Hepatocyte (in vitro differentiated cells): ENCODE results near the gene SLC45A3. TPM values are rescaled to one million over a fixed set of nuclear protein-coding genes. Genes with fewer than 3 reads are reported as not detected.
A peak's percentile ranks its signal among the peaks of the same experiment; 100 is the strongest.
"Not testable (repeated sequence)": the region's sequence is repeated elsewhere in the genome, so short reads cannot be mapped to it uniquely, and the experiment has no call there.

Experiments
- DNase-seq: peaks from one replicate; pipeline ENCODE4 v3.0.0-alpha.2; 2016; ENCODE audit warnings: low spot score
- H2AFZ ChIP-seq: fragments of 200-600 bp; sonication (generic); 2 replicates; pipeline ENCODE4 v1.6.0; 2016; ENCODE audit warnings: antibody characterized with exemption, mild to moderate bottlenecking
- H3K27ac ChIP-seq: fragments of 200-600 bp; sonication (generic); 2 replicates; pipeline ENCODE4 v1.5.1; 2016; ENCODE audit warnings: mild to moderate bottlenecking
- H3K27me3 ChIP-seq: fragments of 200-600 bp; sonication (generic); 2 replicates; pipeline ENCODE4 v1.6.1; 2016
- H3K36me3 ChIP-seq: fragments of 200-600 bp; sonication (generic); replicated peaks from 2 replicates; pipeline ENCODE4 v1.5.1; 2016; ENCODE audit warnings: low read depth; ENCODE audit not compliant: insufficient read depth
- H3K4me1 ChIP-seq: fragments of 200-600 bp; sonication (generic); 2 replicates; pipeline ENCODE4 v1.5.1; 2016; ENCODE audit warnings: mild to moderate bottlenecking, moderate library complexity; ENCODE audit not compliant: insufficient read depth
- H3K4me2 ChIP-seq: fragments of 200-600 bp; sonication (generic); 2 replicates; pipeline ENCODE4 v1.6.0; 2016
- H3K4me3 ChIP-seq: fragments of 200-600 bp; sonication (generic); 2 replicates; pipeline ENCODE4 v1.5.1; 2016; ENCODE audit warnings: mild to moderate bottlenecking
- H3K79me2 ChIP-seq: fragments of 200-600 bp; sonication (generic); 2 replicates; pipeline ENCODE4 v1.6.0; 2017; ENCODE audit warnings: mild to moderate bottlenecking
- H3K9me2 ChIP-seq: fragments of 200-600 bp; sonication (generic); replicated peaks from 2 replicates; pipeline ENCODE4 v1.6.0; 2017; ENCODE audit warnings: mild to moderate bottlenecking; ENCODE audit not compliant: insufficient read depth
- H3K9me3 ChIP-seq: fragments of 200-600 bp; sonication (generic); 2 replicates; pipeline ENCODE4 v1.5.1; 2016; ENCODE audit warnings: low read depth, mild to moderate bottlenecking
- H4K20me1 ChIP-seq: fragments of 200-600 bp; sonication (generic); 2 replicates; pipeline ENCODE4 v1.6.0; 2016; ENCODE audit warnings: mild to moderate bottlenecking; ENCODE audit not compliant: insufficient read depth, poor library complexity, severe bottlenecking
- EZH2 ChIP-seq: fragments of 200-600 bp; sonication (generic); IDR thresholded peaks from 2 replicates; pipeline ENCODE4 v1.6.1; 2016; ENCODE audit warnings: antibody characterized with exemption, mild to moderate bottlenecking, borderline replicate concordance
- EZH2phosphoT487 ChIP-seq: fragments of 200-600 bp; sonication (generic); IDR thresholded peaks from one replicate; pipeline ENCODE4 v1.6.1; 2018; ENCODE audit warnings: antibody characterized with exemption, mild to moderate bottlenecking, low read depth, moderate library complexity; ENCODE audit not compliant: unreplicated experiment, severe bottlenecking
- WGBS: methylation state at CpG from one replicate; pipeline ENCODE4 v1.1.6; 2016; ENCODE audit warnings: low lambda C conversion rate; ENCODE audit errors: missing lambda C conversion rate; 5-methylcytosine and 5-hydroxymethylcytosine counted together
- polyA plus RNA-seq: library from polyadenylated mRNA; unstranded; fragments of >200 nt; fragmentation: Nextera tagmentation; extraction: Ambion mirVana; gene quantifications from 2 replicates; pipeline ENCODE4 v1.2.1, GENCODE V29; 2016
- total RNA-seq: library from RNA; depleted of rRNA; stranded (reverse); fragments of >200 nt; gene quantifications from 2 replicates; pipeline ENCODE4 v1.2.3, GENCODE V29; 2014
- TF ChIP-seq, protein P1 (sequence below): fragments of 200-600 bp; sonication (generic); IDR thresholded peaks from 2 replicates; pipeline ENCODE4 v1.5.1; 2016; ENCODE audit warnings: antibody characterized with exemption, mild to moderate bottlenecking; ENCODE audit not compliant: poor library complexity

SLC45A3 gene
- total and polyA plus RNA-seq, 2 experiments from 2014 or later: 4.6 to 12.2 TPM

GRCh38 chr1:205636732-205637131, 43.6 kb downstream of the SLC45A3 start:
- Histone ChIP-seq H3K9me2 (no peaks in the 10 kb centered on the region), H3K27ac (no peak overlapping the region), H4K20me1 (no peaks in the 10 kb centered on the region), H3K4me3 (no peak overlapping the region), H3K4me1 (peaks cover 7% of the 10 kb centered on the region), H3K79me2 (no peaks in the 10 kb centered on the region), H3K9me3 (no peaks in the 10 kb centered on the region), H3K27me3 (no peaks in the 10 kb centered on the region), H3K36me3 (no peaks in the 10 kb centered on the region), H2AFZ (no peak overlapping the region), H3K4me2 (no peak overlapping the region)
- no peak for DNase-seq
- 41% methylated on average over 4 of the region's 4 CpGs for WGBS
- TF ChIP-seq EZH2phosphoT487: no peak
- TF ChIP-seq EZH2: no peak
- TF ChIP-seq, protein P1, sequence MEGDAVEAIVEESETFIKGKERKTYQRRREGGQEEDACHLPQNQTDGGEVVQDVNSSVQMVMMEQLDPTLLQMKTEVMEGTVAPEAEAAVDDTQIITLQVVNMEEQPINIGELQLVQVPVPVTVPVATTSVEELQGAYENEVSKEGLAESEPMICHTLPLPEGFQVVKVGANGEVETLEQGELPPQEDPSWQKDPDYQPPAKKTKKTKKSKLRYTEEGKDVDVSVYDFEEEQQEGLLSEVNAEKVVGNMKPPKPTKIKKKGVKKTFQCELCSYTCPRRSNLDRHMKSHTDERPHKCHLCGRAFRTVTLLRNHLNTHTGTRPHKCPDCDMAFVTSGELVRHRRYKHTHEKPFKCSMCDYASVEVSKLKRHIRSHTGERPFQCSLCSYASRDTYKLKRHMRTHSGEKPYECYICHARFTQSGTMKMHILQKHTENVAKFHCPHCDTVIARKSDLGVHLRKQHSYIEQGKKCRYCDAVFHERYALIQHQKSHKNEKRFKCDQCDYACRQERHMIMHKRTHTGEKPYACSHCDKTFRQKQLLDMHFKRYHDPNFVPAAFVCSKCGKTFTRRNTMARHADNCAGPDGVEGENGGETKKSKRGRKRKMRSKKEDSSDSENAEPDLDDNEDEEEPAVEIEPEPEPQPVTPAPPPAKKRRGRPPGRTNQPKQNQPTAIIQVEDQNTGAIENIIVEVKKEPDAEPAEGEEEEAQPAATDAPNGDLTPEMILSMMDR: no peak

GRCh38 chr1:205636138-205636530, 44.2 kb downstream of the SLC45A3 start:
- H3K4me3 ChIP-seq, H4K20me1 ChIP-seq, DNase-seq, H3K36me3 ChIP-seq, H2AFZ ChIP-seq, H3K9me2 ChIP-seq, H3K27ac ChIP-seq, H3K9me3 ChIP-seq, H3K27me3 ChIP-seq, H3K4me1 ChIP-seq, H3K79me2 ChIP-seq, H3K4me2 ChIP-seq: not testable (repeated sequence)
- 80% methylated on average over 7 of the region's 7 CpGs for WGBS

DNA sequence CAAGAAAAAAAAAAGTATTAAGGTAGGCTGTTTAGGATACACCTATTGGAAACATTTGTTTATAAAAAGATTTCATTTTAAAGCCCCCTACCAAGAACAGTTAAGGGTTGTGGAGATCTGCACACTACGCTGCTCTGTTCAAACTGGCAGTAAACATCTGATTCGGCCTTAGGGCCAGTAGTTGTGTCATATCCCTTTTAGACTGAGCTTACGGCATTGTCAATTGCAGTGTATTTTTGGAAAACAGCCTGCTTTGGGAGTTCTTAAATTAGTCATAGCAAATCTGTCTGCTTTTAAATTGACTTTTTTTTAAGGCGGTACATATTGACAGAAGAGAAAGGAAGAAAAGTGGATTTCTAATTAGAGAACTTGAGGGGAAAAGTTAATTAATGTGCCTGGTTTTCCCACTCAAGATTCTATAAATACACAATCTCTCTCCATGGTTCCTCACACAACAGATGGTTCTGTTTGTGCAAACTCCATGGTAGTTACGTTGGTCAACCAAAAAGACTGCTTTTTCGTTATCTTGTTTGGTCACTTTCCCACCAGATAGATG, 46.8 kb downstream of the SLC45A3 start:
- no peak overlapping the region for H3K27ac ChIP-seq
- H3K4me2 ChIP-seq: peak overlapping the region; percentile 86
- peaks cover 3% of the 10 kb centered on the region for H4K20me1 ChIP-seq
- H3K79me2 ChIP-seq: peaks cover 23% of the 10 kb centered on the region
- no peak overlapping the region for H3K4me3 ChIP-seq
- DNase-seq: no peak
- peaks cover 15% of the 10 kb centered on the region for H3K4me1 ChIP-seq
- 81% methylated on average over 6 of the region's 6 CpGs for WGBS
- H3K36me3 ChIP-seq: no peaks in the 10 kb centered on the region
- TF ChIP-seq EZH2phosphoT487 (no peak), EZH2 (no peak)
- TF ChIP-seq, protein P1: no peak
- no peak overlapping the region for H2AFZ ChIP-seq
- H3K27me3 ChIP-seq: no peaks in the 10 kb centered on the region
- no peaks in the 10 kb centered on the region for H3K9me2 ChIP-seq
- H3K9me3 ChIP-seq: no peaks in the 10 kb centered on the region

DNA sequence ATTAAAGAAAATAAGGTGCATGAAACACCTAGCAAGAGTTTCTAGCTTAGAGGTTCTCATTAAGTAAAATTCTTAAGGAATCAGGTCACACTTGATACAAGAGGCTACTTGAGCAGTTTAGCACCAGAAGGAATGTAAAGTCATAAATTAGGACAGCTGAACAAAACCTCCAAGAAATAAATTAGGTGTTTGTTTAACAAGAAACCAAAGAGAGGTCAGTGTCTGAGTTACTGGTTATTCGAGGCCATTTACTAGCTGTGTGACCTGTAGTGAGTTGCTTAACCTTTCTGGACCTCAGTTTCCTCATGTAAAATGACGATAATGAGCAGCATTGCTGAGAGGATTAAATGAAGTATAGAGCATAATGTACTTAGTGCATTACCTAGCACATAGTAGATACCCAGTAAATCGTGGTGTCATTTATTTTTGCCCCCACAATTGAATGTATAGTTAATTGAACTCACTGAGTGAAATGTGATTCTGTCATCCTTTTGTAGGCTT, 47.6 kb downstream of the SLC45A3 start:
- TF ChIP-seq, protein P1: no peak
- TF ChIP-seq EZH2: no peak
- TF ChIP-seq EZH2phosphoT487: no peak
- no peak for DNase-seq
- Histone ChIP-seq H2AFZ (peak overlapping the region; percentile 85), H3K4me2 (peak overlapping the region; percentile 86), H3K79me2 (peaks cover 31% of the 10 kb centered on the region), H3K27ac (peak overlapping the region; percentile 95), H4K20me1 (peaks cover 3% of the 10 kb centered on the region), H3K27me3 (no peaks in the 10 kb centered on the region), H3K9me3 (no peaks in the 10 kb centered on the region), H3K4me1 (peaks cover 15% of the 10 kb centered on the region), H3K4me3 (peak overlapping the region; percentile 56), H3K9me2 (no peaks in the 10 kb centered on the region), H3K36me3 (no peaks in the 10 kb centered on the region)
- WGBS: 74% methylated on average over 3 of the region's 3 CpGs
